HepG2 (cell line): ENCODE data around the gene KLF18. TPM values are rescaled to one million over a fixed set of nuclear protein-coding genes. Genes with fewer than 3 reads are reported as not detected.

ENCODE experiments used
- ATAC-seq: fragments of 200-7000 bp; cut with Tn5 transposase; 3 replicates; pipeline ENCODE4 v1.9.1; 2020; ENCODE audit warnings: mild to moderate bottlenecking, moderate library complexity
- BruUV-seq: library from RNA; stranded (reverse); fragments of 400-500 nt; replicated peaks from 2 replicates; lab custom pipeline; 2021; lab: Mats Ljungman, UMichigan
- CTCF ChIA-PET: fragments of 300-600 bp; formaldehyde crosslinking; extraction: SDS; loops from one replicate; lab custom pipeline; 2021; ENCODE audit warnings: low total read pairs, inconsistent platforms, low intra/inter-chr PET ratio; lab: Yijun Ruan, JAX
- POLR2A ChIA-PET: fragments of 350-600 bp; sonication (Branson Sonifier 250); formaldehyde crosslinking; loops from one replicate; lab custom pipeline; 2020; ENCODE audit warnings: antibody characterized with exemption, inconsistent platforms; lab: Yijun Ruan, JAX
- DNase-seq: peaks from one replicate; pipeline ENCODE4 v3.0.0-alpha.2; 2015; ENCODE audit warnings: low spot score
- FAIRE-seq: peaks from 3 replicates; lab custom pipeline; 2011; peaks lifted over from hg19 to GRCh38; lab: Jason Lieb, UNC
- H2AFZ ChIP-seq: one replicate; pipeline ENCODE4 v1.6.1; 2011; ENCODE audit warnings: low read length, inconsistent platforms
- H3K27ac ChIP-seq: fragments of 300-600 bp; 3 replicates; pipeline ENCODE4 v1.8.0; 2011; ENCODE audit warnings: mixed run types, mild to moderate bottlenecking, mixed read lengths, low read length, inconsistent platforms; ENCODE audit not compliant: insufficient read depth; ENCODE audit errors: extremely low read length
- H3K27me3 ChIP-seq, 2 experiments: fragments of 200-600 bp in 1 of 2; 2 replicates in 1 of 2; 3 replicates in 1 of 2; pipeline versions ENCODE4 v1.6.0 to v1.8.0; 2011; ENCODE audit warnings: low read length in 2 of 2, mild to moderate bottlenecking in 2 of 2, moderate library complexity in 2 of 2, inconsistent platforms in 1 of 2; ENCODE audit not compliant: insufficient read depth in 2 of 2, control insufficient read depth in 1 of 2
- H3K36me3 ChIP-seq, 2 experiments: fragments of 200-600 bp in 1 of 2; replicated peaks in 1 of 2; 2 replicates in 1 of 2; 3 replicates in 1 of 2; pipeline versions ENCODE4 v1.5.1 to v1.8.0; 2011; ENCODE audit warnings: low read length in 2 of 2, inconsistent platforms in 1 of 2; ENCODE audit not compliant: insufficient read depth in 2 of 2, control insufficient read depth in 1 of 2
- H3K4me1 ChIP-seq: 2 replicates; pipeline ENCODE4 v1.5.1; 2012; ENCODE audit warnings: low read length, inconsistent platforms; ENCODE audit not compliant: insufficient read depth
- H3K4me2 ChIP-seq: 2 replicates; pipeline ENCODE4 v1.6.0; 2011; ENCODE audit warnings: low read depth, low read length, inconsistent platforms
- H3K4me3 ChIP-seq, 3 experiments: fragments of 200-600 bp in 1 of 3; sonication (generic), shearing (Covaris generic) in 1 of 3; replicated peaks in 1 of 3; 2 replicates each; pipeline ENCODE4 v1.5.1; 2011 to 2016; ENCODE audit warnings: low read length in 3 of 3, inconsistent platforms in 2 of 3, low read depth in 2 of 3, mild to moderate bottlenecking in 2 of 3, control low read depth in 1 of 3, mixed read lengths in 1 of 3; ENCODE audit not compliant: insufficient read depth in 1 of 3
- H3K79me2 ChIP-seq: one replicate; pipeline ENCODE4 v1.6.1; 2011; ENCODE audit warnings: low read length, inconsistent platforms; ENCODE audit not compliant: insufficient read depth
- H3K9ac ChIP-seq: 2 replicates; pipeline ENCODE4 v1.6.0; 2011; ENCODE audit warnings: mild to moderate bottlenecking, low read depth, low read length, inconsistent platforms; ENCODE audit not compliant: insufficient read depth
- H3K9me3 ChIP-seq: 2 replicates; pipeline ENCODE4 v1.5.1; 2012; ENCODE audit warnings: mild to moderate bottlenecking, low read length
- H4K20me1 ChIP-seq: 2 replicates; pipeline ENCODE4 v1.6.0; 2011; ENCODE audit warnings: inconsistent platforms, mild to moderate bottlenecking, low read length, moderate library complexity; ENCODE audit not compliant: insufficient read depth
- KLF11 ChIP-seq: IDR thresholded peaks from 2 replicates; pipeline ENCODE4 v1.6.1; 2016; ENCODE audit warnings: missing compliant biosample characterization
- LCORL ChIP-seq, 2 experiments: fragments of 450-650 bp in 1 of 2; sonication (generic) in 1 of 2; formaldehyde crosslinking in 1 of 2; IDR thresholded peaks; 2 replicates each; pipeline versions ENCODE4 v1.5.0 to v1.6.1; 2017 to 2020; ENCODE audit warnings: antibody characterized with exemption in 1 of 2, missing genetic modification reagents in 1 of 2
- POLR2AphosphoS2 ChIP-seq: IDR thresholded peaks from 2 replicates; pipeline ENCODE4 v1.6.1; 2011; ENCODE audit warnings: low read depth, low read length, improper control_type of control experiment
- ZBTB21 ChIP-seq: sonication (generic); formaldehyde crosslinking; IDR thresholded peaks from 2 replicates; pipeline ENCODE4 v1.4.0; 2020; ENCODE audit warnings: missing genetic modification reagents
- ZNF234 ChIP-seq: sonication (generic); formaldehyde crosslinking; conservative IDR thresholded peaks from 2 replicates; pipeline ENCODE4 v1.5.1; 2020; ENCODE audit warnings: mild to moderate bottlenecking, missing genetic modification reagents
- ZNF549 ChIP-seq: sonication (generic); formaldehyde crosslinking; IDR thresholded peaks from 2 replicates; pipeline ENCODE4 v1.5.0; 2020; ENCODE audit warnings: missing genetic modification reagents
- ZNF674 ChIP-seq: sonication (generic); formaldehyde crosslinking; IDR thresholded peaks from 2 replicates; pipeline ENCODE4 v1.5.0; 2020; ENCODE audit warnings: low read depth, mild to moderate bottlenecking, missing genetic modification reagents
- ZNF7 ChIP-seq: IDR thresholded peaks from 2 replicates; pipeline ENCODE4 v1.6.1; 2016; ENCODE audit warnings: missing biosample characterization, missing genetic modification reagents
- ZSCAN12 ChIP-seq: sonication (generic); formaldehyde crosslinking; IDR thresholded peaks from 2 replicates; pipeline ENCODE4 v1.9.0; 2021; ENCODE audit warnings: mild to moderate bottlenecking, missing genetic modification reagents
- WGBS: methylation state at CpG from one replicate; pipeline ENCODE4 v1.1.6; 2017; ENCODE audit warnings: low lambda C conversion rate; 5-methylcytosine and 5-hydroxymethylcytosine counted together
- in situ Hi-C: cut with HindIII; loops from 2 replicates; pipeline ENCODE4 v1.10.0; 2017; ENCODE audit warnings: low pct_unique_long_range_greater_than_20kb; ENCODE audit not compliant: extremely low pct_ligation_motif_present
- intact Hi-C: fragments of 100-400 bp; cut with micrococcal nuclease; formaldehyde crosslinking; loops from one replicate; pipeline ENCODE4 v1.10.0; 2022; ENCODE audit not compliant: unreplicated experiment
- polyA plus RNA-seq, 8 experiments: library from polyadenylated mRNA; depleted of rRNA in 3 of 8; stranded (reverse) in 7 of 8; unstranded in 1 of 8; fragments of >200 nt; fragmentation: Illumina TruSeq in 4 of 8; extraction: Trizol in 4 of 8; gene quantifications; 2 replicates each; pipeline versions ENCODE4 v1.2.1 to v1.2.3, GENCODE V29; 2011 to 2016; ENCODE audit warnings: low read depth in 4 of 8, missing spikeins in 1 of 8, mixed read lengths in 1 of 8; ENCODE audit not compliant: insufficient read depth in 1 of 8
- total RNA-seq, 5 experiments: library from RNA; depleted of rRNA; stranded (reverse); fragments of >200 nt; fragmentation: Illumina TruSeq; extraction: Trizol; gene quantifications; 2 replicates each; pipeline ENCODE4 v1.2.3, GENCODE V29; 2016; ENCODE audit warnings: low read depth in 1 of 5
- TF ChIP-seq, protein P1 (sequence below): sonication (generic); formaldehyde crosslinking; conservative IDR thresholded peaks from 2 replicates; pipeline ENCODE4 v1.5.0; 2020; ENCODE audit warnings: missing genetic modification reagents
- TF ChIP-seq, protein P2 (sequence below): IDR thresholded peaks from 2 replicates; pipeline ENCODE4 v1.6.1; 2018; ENCODE audit warnings: missing genetic modification reagents

KLF18 gene
- total and polyA plus RNA-seq, 2 of the 13 experiments (the other 11 are each of a cell fraction or from before 2014, with no cell fraction given), result not detected

DNA sequence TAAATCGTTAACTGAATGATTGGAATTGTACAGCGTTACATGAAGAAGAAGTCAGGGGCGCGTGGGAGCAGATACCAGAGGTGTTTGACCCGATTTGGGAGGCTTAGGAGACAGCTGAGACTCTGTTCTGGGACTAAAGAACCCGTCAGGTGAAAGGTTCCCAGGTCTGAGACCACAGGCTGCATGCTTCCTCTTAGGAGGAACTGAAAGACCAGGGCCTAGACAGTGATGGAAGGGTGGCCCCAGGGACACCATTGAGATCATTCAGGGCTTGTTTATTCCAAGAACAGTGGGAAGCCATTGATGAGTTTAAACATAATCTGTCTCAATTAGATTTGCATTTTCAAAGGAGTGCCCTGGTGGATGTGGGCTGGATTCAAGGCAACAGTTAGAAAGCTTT is 21.9 kb downstream of the KLF18 start:
- no peaks in the 10 kb centered on the region for H3K36me3 ChIP-seq
- ChIA-PET POLR2A (no interaction called here), CTCF (no interaction called here)
- H3K9me3 ChIP-seq, result no peaks in the 10 kb centered on the region
- H3K4me2 ChIP-seq, result no peak overlapping the region
- H2AFZ ChIP-seq, result no peak overlapping the region
- H3K27me3 ChIP-seq, result peaks cover 0 to 17% of the 10 kb centered on the region in 2 experiments; a peak in 3 of 5 replicates
- no peaks in the 10 kb centered on the region for H4K20me1 ChIP-seq
- 20% methylated on average over 6 of the region's 6 CpGs for WGBS
- intact Hi-C loops (no loop called here), in situ Hi-C loops (no loop called here)
- H3K79me2 ChIP-seq, result no peaks in the 10 kb centered on the region
- no peak overlapping the region for H3K9ac ChIP-seq
- TF ChIP-seq, protein P1, sequence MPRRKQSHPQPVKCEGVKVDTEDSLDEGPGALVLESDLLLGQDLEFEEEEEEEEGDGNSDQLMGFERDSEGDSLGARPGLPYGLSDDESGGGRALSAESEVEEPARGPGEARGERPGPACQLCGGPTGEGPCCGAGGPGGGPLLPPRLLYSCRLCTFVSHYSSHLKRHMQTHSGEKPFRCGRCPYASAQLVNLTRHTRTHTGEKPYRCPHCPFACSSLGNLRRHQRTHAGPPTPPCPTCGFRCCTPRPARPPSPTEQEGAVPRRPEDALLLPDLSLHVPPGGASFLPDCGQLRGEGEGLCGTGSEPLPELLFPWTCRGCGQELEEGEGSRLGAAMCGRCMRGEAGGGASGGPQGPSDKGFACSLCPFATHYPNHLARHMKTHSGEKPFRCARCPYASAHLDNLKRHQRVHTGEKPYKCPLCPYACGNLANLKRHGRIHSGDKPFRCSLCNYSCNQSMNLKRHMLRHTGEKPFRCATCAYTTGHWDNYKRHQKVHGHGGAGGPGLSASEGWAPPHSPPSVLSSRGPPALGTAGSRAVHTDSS (CRISPR knock-in tag), result no peak
- no peak for TF ChIP-seq ZSCAN12
- TF ChIP-seq ZNF674 (CRISPR knock-in tag), result no peak
- no peak for TF ChIP-seq ZNF549
- TF ChIP-seq LCORL (IDR thresholded peaks at IDR 0.05), result no peak
- no peak for TF ChIP-seq LCORL (CRISPR knock-in tag; IDR thresholded peaks at IDR 0.05)
- no peak for TF ChIP-seq ZNF7 (CRISPR knock-in tag)
- TF ChIP-seq ZNF234, result no peak
- TF ChIP-seq ZBTB21 (CRISPR knock-in tag), result no peak
- no peak for TF ChIP-seq POLR2AphosphoS2
- TF ChIP-seq, protein P2, sequence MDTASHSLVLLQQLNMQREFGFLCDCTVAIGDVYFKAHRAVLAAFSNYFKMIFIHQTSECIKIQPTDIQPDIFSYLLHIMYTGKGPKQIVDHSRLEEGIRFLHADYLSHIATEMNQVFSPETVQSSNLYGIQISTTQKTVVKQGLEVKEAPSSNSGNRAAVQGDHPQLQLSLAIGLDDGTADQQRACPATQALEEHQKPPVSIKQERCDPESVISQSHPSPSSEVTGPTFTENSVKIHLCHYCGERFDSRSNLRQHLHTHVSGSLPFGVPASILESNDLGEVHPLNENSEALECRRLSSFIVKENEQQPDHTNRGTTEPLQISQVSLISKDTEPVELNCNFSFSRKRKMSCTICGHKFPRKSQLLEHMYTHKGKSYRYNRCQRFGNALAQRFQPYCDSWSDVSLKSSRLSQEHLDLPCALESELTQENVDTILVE, result no peak
- no peak for TF ChIP-seq KLF11
- DNase-seq (no peak), ATAC-seq (no peak), FAIRE-seq (no peak)
- H3K4me1 ChIP-seq, result peaks cover 6% of the 10 kb centered on the region; the same call in 1 of the 2 replicates
- BruUV-seq, result no TSS peak
- H3K4me3 ChIP-seq, result no peak overlapping the region
- no peak overlapping the region for H3K27ac ChIP-seq
